Keratinocyte (primary cell): ENCODE results near the gene CCDC85C.

Experiments used
- CTCF ChIP-seq, 3 experiments: IDR thresholded peaks in 1 of 3; conservative IDR thresholded peaks in 1 of 3; optimal IDR thresholded peaks in 1 of 3; 2 replicates in 2 of 3; 3 replicates in 1 of 3; pipeline versions ENCODE3 to v1.5.1; 2011; ENCODE audit warnings: low read length in 3 of 3, mild to moderate bottlenecking in 3 of 3, moderate library complexity in 2 of 3, control low read depth in 1 of 3, inconsistent platforms in 1 of 3; ENCODE audit not compliant: insufficient read depth in 2 of 3; ENCODE audit errors: extremely low read depth in 1 of 3
- EZH2 ChIP-seq: IDR thresholded peaks from one replicate; pipeline ENCODE4 v1.6.1; 2012; ENCODE audit warnings: inconsistent platforms, mild to moderate bottlenecking, low read length, moderate library complexity

DNA sequence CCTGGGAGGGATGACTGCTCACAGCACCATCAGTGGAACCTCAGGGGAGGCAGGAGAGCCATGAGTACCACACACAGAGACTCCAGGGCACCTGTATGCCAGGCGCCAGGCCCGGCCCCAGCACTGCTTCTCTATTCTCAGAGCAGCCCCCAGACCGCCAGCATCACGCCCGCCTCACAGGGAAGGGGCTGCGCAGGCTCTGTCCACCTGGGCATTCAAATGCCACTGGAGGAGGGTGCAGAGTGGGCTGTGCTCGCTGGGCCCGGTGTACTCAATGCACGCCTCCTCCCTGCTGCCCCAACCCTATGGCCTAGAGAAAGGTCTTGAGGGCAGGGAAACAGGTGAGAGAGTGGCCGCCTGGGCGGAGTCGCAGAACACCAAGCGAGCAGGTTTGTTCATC lies 43.6 kb downstream of the CCDC85C start:
- TF ChIP-seq EZH2 = no peak
- TF ChIP-seq CTCF (optimal IDR thresholded peaks at IDR 0.05 in 1 of 3, IDR thresholded peaks at IDR 0.05 in 1 of 3, conservative IDR thresholded peaks at IDR 0.05 in 1 of 3; ENCODE audit: extremely low read depth in 1 of 3, insufficient read depth in 2 of 3, low read length in 3 of 3) = no peak
